ENCODE results near the gene TRPC4AP.

DNA sequence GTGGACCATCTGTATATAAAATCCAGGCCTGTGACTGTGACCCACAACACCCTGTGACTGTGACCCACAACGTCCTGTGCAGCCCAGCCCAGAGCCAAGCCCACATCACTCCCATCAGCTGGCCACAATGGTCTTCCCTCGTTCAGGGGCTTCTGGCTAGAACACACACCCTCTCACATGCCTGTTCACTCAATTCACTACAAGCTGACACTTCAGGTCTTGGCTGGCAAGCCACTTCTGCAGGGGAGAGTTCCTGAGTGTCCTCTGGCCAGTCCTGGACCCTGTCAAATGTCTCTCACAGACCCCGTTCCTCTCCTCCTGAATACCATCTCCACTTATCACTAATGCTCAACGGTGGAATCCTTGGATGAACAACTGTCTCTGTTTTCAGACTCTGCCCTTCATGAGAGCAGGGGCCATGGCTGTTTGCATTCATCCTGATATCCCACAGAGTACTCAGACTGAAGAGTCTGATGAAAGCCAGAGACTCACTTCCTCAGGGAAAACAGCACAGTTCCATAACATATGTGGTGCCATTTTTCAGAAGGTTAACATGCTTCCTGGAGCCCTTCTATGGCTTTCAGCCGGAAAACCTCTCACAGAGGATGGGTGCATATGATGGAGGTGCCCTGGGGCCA is 80.9 kb downstream of the TRPC4AP start:
- TF ChIP-seq POLR2A (IDR thresholded peaks at IDR 0.05) (no peak), POLR2AphosphoS5 (IDR thresholded peaks at IDR 0.05) (no peak)
- TF ChIP-seq, protein P1, sequence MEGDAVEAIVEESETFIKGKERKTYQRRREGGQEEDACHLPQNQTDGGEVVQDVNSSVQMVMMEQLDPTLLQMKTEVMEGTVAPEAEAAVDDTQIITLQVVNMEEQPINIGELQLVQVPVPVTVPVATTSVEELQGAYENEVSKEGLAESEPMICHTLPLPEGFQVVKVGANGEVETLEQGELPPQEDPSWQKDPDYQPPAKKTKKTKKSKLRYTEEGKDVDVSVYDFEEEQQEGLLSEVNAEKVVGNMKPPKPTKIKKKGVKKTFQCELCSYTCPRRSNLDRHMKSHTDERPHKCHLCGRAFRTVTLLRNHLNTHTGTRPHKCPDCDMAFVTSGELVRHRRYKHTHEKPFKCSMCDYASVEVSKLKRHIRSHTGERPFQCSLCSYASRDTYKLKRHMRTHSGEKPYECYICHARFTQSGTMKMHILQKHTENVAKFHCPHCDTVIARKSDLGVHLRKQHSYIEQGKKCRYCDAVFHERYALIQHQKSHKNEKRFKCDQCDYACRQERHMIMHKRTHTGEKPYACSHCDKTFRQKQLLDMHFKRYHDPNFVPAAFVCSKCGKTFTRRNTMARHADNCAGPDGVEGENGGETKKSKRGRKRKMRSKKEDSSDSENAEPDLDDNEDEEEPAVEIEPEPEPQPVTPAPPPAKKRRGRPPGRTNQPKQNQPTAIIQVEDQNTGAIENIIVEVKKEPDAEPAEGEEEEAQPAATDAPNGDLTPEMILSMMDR (IDR thresholded peaks at IDR 0.05), result no peak

Measured in prostate gland (tissue), 2 donors.